CD14-positive monocyte (primary cell): ENCODE results near the gene SOX5. TPM values are rescaled to one million over a fixed set of nuclear protein-coding genes. Genes with fewer than 3 reads are reported as not detected.

Source experiments
- DNase-seq, 3 donors: peaks; one replicate each; pipeline ENCODE4 v3.0.0-alpha.2; 2011 to 2022
- H2AFZ ChIP-seq: 2 replicates; pipeline ENCODE4 v1.6.0; 2012; ENCODE audit warnings: mild to moderate bottlenecking, low read depth, low read length, inconsistent platforms; ENCODE audit not compliant: insufficient read depth, poor library complexity, severe bottlenecking
- H3K27ac ChIP-seq, 2 donors: 1 replicate in 1 of 2; 2 replicates in 1 of 2; pipeline ENCODE4 v1.5.1; 2012 to 2013; ENCODE audit warnings: low read length in 2 of 2, control low read depth in 1 of 2, inconsistent platforms in 1 of 2, low read depth in 1 of 2, mild to moderate bottlenecking in 1 of 2
- H3K27me3 ChIP-seq, 2 donors: one replicate each; pipeline versions ENCODE4 v1.6.0 to v1.6.1; 2011 to 2013; ENCODE audit warnings: low read length in 2 of 2; ENCODE audit not compliant: control insufficient read depth in 2 of 2, insufficient read depth in 2 of 2
- H3K36me3 ChIP-seq, 2 donors: replicated peaks in 1 of 2; 1 replicate in 1 of 2; 2 replicates in 1 of 2; pipeline versions ENCODE4 v1.5.1 to v1.6.1; 2012 to 2013; ENCODE audit warnings: low read length in 2 of 2, control low read depth in 1 of 2, inconsistent platforms in 1 of 2, mild to moderate bottlenecking in 1 of 2; ENCODE audit not compliant: insufficient read depth in 2 of 2, control insufficient read depth in 1 of 2
- H3K4me1 ChIP-seq, 2 donors: 1 replicate in 1 of 2; 2 replicates in 1 of 2; pipeline versions ENCODE4 v1.5.1 to v1.6.1; 2012 to 2013; ENCODE audit warnings: low read length in 2 of 2, control low read depth in 1 of 2, inconsistent platforms in 1 of 2, mild to moderate bottlenecking in 1 of 2, moderate library complexity in 1 of 2; ENCODE audit not compliant: insufficient read depth in 2 of 2, control insufficient read depth in 1 of 2
- H3K4me2 ChIP-seq: replicated peaks from 2 replicates; pipeline ENCODE3; 2012; ENCODE audit warnings: low read length, moderate library complexity, mild to moderate bottlenecking; ENCODE audit not compliant: poor library complexity, severe bottlenecking; ENCODE audit errors: extremely low read depth
- H3K4me3 ChIP-seq, 3 experiments: fragments of 200-600 bp in 1 of 3; sonication (generic) in 1 of 3; replicated peaks in 1 of 3; 1 replicate in 2 of 3; 2 replicates in 1 of 3; pipeline ENCODE4 v1.5.1; 2011 to 2013; ENCODE audit warnings: low read length in 3 of 3, mild to moderate bottlenecking in 3 of 3, control low read depth in 2 of 3, low read depth in 2 of 3, inconsistent platforms in 1 of 3, moderate library complexity in 1 of 3
- H3K79me2 ChIP-seq: 2 replicates; pipeline ENCODE4 v1.6.0; 2012; ENCODE audit warnings: mild to moderate bottlenecking, control low read depth, inconsistent platforms, low read length, moderate library complexity; ENCODE audit not compliant: insufficient read depth
- H3K9ac ChIP-seq: 2 replicates; pipeline ENCODE4 v1.6.0; 2017; ENCODE audit warnings: low read length, mild to moderate bottlenecking; ENCODE audit not compliant: insufficient read depth, poor library complexity, severe bottlenecking
- H3K9me3 ChIP-seq, 2 donors: replicated peaks in 1 of 2; 1 replicate in 1 of 2; 2 replicates in 1 of 2; pipeline versions ENCODE4 v1.5.1 to v1.6.1; 2012 to 2013; ENCODE audit warnings: low read length in 2 of 2, control low read depth in 1 of 2; ENCODE audit not compliant: control insufficient read depth in 1 of 2, insufficient read depth in 1 of 2
- H4K20me1 ChIP-seq: 2 replicates; pipeline ENCODE4 v1.6.0; 2012; ENCODE audit warnings: mild to moderate bottlenecking, low read length, control low read depth, moderate library complexity; ENCODE audit not compliant: insufficient read depth
- H3K27ac Mint-ChIP-seq, 7 donors: one replicate each; pipeline ENCODE4 v1.8.0; 2020; ENCODE audit warnings: mild to moderate bottlenecking in 7 of 7, mixed read lengths in 7 of 7, moderate library complexity in 6 of 7, inconsistent platforms in 2 of 7
- H3K27me3 Mint-ChIP-seq, 3 donors: one replicate each; pipeline ENCODE4 v1.8.0; 2021 to 2022; ENCODE audit warnings: low read depth in 3 of 3, mild to moderate bottlenecking in 3 of 3, mixed read lengths in 3 of 3, moderate library complexity in 3 of 3, inconsistent platforms in 1 of 3
- H3K36me3 Mint-ChIP-seq, 2 donors: one replicate each; pipeline ENCODE4 v1.8.0; 2020; ENCODE audit warnings: mixed read lengths in 2 of 2, inconsistent platforms in 1 of 2, mild to moderate bottlenecking in 1 of 2
- H3K4me1 Mint-ChIP-seq: one replicate; pipeline ENCODE4 v1.8.0; 2020; ENCODE audit warnings: mild to moderate bottlenecking, mixed read lengths
- H3K4me3 Mint-ChIP-seq, 2 donors: one replicate each; pipeline ENCODE4 v1.8.0; 2020; ENCODE audit warnings: mild to moderate bottlenecking in 2 of 2, mixed read lengths in 2 of 2, moderate library complexity in 1 of 2
- H3K9me3 Mint-ChIP-seq, 7 donors: one replicate each; pipeline ENCODE4 v1.8.0; 2020 to 2022; ENCODE audit warnings: mixed read lengths in 7 of 7, mild to moderate bottlenecking in 6 of 7, moderate library complexity in 6 of 7, inconsistent platforms in 2 of 7
- WGBS: methylation state at CpG from one replicate; pipeline ENCODE4 v1.1.5; 2013; ENCODE audit warnings: missing lambda C conversion rate; ENCODE audit not compliant: insufficient coverage; 5-methylcytosine and 5-hydroxymethylcytosine counted together
- intact Hi-C, 2 donors: fragments of 100-400 bp; cut with micrococcal nuclease; formaldehyde crosslinking; loops; one replicate each; pipeline versions ENCODE4 v1.15.0 to v1.15.1; 2023
- polyA plus RNA-seq, 3 donors: library from polyadenylated mRNA; depleted of rRNA in 1 of 3; unstranded in 2 of 3; stranded (reverse) in 1 of 3; fragments of 300-500 nt in 2 of 3; fragments of >200 nt in 1 of 3; fragmentation: Illumina TruSeq in 2 of 3; gene quantifications; 1 replicate in 2 of 3; 2 replicates in 1 of 3; pipeline ENCODE4 v1.2.3, GENCODE V29; 2012 to 2021
- TF ChIP-seq, protein P1 (sequence below): fragments of 200-600 bp; IDR thresholded peaks from one replicate; pipeline ENCODE4 v1.8.0; 2022; ENCODE audit warnings: antibody characterized with exemption, mild to moderate bottlenecking

SOX5 gene
- polyA plus RNA-seq, 3 donors = not detected

DNA sequence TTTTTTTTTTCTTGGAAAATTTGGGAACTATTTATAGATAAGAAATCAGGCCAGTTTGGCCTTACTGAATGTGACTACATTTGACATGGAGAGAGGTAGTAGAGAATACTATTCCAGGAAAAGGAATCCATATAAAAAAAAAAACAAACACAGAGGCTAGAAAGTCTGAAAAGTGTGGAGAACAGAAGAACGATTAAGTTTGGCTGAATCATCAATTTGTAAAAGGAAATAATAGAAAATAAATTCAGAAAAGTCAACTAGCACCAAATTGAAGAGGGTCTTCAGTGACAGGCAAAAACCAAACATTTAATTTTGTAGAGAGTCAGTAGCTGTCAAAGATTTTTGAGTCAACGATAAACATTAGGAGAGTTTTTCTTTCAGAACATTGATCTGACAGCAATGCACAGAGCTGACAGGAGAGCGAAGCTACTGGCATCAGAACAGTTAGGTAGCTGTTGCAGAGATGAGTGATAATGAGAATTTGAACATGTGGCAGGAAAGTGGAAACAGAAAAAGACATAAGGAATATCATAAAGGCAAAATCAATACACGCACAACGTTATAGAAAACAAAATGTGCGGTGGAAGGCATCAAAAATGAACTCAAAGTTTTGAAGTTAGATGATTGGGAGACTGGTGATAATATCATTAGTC lies 241.2 kb downstream of the SOX5 start:
- intact Hi-C loops = no loop called here
- no peak overlapping the region for H3K4me3 Mint-ChIP-seq
- H3K27me3 ChIP-seq = no peaks in the 10 kb centered on the region

DNA sequence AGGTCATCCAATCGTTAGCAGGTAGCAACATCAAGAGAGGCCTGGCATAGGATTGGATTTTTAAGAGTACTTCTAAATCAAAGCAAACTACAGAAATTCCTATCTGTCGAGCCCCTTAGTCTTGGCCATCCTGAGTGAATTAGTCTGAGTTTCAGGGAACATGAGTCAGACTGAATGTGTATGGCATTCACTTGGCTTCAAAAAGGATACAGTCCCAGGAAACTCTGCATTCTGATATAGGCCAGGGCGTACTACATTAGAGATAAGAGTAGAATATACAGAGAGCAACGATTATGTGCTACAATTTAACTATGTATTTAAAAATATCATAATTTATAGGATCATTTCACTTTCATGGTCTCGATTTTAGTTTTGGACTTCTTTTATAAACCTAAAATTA lies 242.2 kb downstream of the SOX5 start:
- TF ChIP-seq, protein P1, sequence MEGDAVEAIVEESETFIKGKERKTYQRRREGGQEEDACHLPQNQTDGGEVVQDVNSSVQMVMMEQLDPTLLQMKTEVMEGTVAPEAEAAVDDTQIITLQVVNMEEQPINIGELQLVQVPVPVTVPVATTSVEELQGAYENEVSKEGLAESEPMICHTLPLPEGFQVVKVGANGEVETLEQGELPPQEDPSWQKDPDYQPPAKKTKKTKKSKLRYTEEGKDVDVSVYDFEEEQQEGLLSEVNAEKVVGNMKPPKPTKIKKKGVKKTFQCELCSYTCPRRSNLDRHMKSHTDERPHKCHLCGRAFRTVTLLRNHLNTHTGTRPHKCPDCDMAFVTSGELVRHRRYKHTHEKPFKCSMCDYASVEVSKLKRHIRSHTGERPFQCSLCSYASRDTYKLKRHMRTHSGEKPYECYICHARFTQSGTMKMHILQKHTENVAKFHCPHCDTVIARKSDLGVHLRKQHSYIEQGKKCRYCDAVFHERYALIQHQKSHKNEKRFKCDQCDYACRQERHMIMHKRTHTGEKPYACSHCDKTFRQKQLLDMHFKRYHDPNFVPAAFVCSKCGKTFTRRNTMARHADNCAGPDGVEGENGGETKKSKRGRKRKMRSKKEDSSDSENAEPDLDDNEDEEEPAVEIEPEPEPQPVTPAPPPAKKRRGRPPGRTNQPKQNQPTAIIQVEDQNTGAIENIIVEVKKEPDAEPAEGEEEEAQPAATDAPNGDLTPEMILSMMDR = no peak
- no peak overlapping the region for H3K4me3 ChIP-seq
- DNase-seq = no peak
- Mint-ChIP-seq H3K27me3 (peaks cover 0 to 1% (median 0%) of the 10 kb centered on the region in 3 donors), H3K4me3 (no peak overlapping the region), H3K36me3 (no peaks in the 10 kb centered on the region), H3K4me1 (no peaks in the 10 kb centered on the region), H3K27ac (no peak overlapping the region), H3K9me3 (peaks cover 0 to 3% (median 0%) of the 10 kb centered on the region in 7 donors)
- H3K9me3 ChIP-seq = peaks cover 0 to 3% of the 10 kb centered on the region in 2 donors
- no peaks in the 10 kb centered on the region for H3K79me2 ChIP-seq
- no peak overlapping the region for H2AFZ ChIP-seq
- H3K27ac ChIP-seq = no peak overlapping the region
- H3K4me1 ChIP-seq = no peaks in the 10 kb centered on the region
- H4K20me1 ChIP-seq = no peaks in the 10 kb centered on the region
- no peaks in the 10 kb centered on the region for H3K36me3 ChIP-seq
- H3K27me3 ChIP-seq = no peaks in the 10 kb centered on the region
- no peak overlapping the region for H3K9ac ChIP-seq
- H3K4me2 ChIP-seq = no peak overlapping the region
- intact Hi-C loops = no loop called here
- no CpG with 5 or more reads among the region's 5 CpGs for whole genome bisulfite sequencing

More for the DNA sequence above, 241.2 kb downstream of the SOX5 start:
- Histone ChIP-seq H3K4me2 (no peak overlapping the region), H3K27ac (no peak overlapping the region), H3K9me3 (peaks cover 0 to 3% of the 10 kb centered on the region in 2 donors), H3K4me1 (no peaks in the 10 kb centered on the region), H3K36me3 (no peaks in the 10 kb centered on the region), H2AFZ (no peak overlapping the region), H3K9ac (no peak overlapping the region), H3K79me2 (no peaks in the 10 kb centered on the region), H3K4me3 (no peak overlapping the region), H4K20me1 (no peaks in the 10 kb centered on the region)
- no peak for DNase-seq
- Mint-ChIP-seq H3K9me3 (peaks cover 0 to 3% (median 0%) of the 10 kb centered on the region in 7 donors), H3K4me1 (no peaks in the 10 kb centered on the region), H3K27me3 (peaks cover 0 to 1% (median 0%) of the 10 kb centered on the region in 3 donors), H3K27ac (no peak overlapping the region), H3K36me3 (no peaks in the 10 kb centered on the region)
- TF ChIP-seq, protein P1 = no peak
- WGBS = 95% methylated on average over 2 of the region's 6 CpGs
